ENCODE measurements around the gene CYTH1.

- TF ChIP-seq CTCF (conservative IDR thresholded peaks at IDR 0.05 in 1 of 2, IDR thresholded peaks at IDR 0.05 in 1 of 2; ENCODE audit: extremely low read depth in 1 of 2, insufficient read depth in 1 of 2, low read depth in 1 of 2, low read length in 2 of 2) (no peak), EZH2 (IDR thresholded peaks at IDR 0.05; ENCODE audit: borderline replicate concordance, low read length) (no peak)
Measured at GRCh38 chr17:78737332-78737731, 44.7 kb downstream of the CYTH1 start.
